Measurements from ENCODE around the gene NMD3.
"Not testable (repeated sequence)": the region's sequence is repeated elsewhere in the genome, so short reads cannot be mapped to it uniquely, and the experiment has no call there.

Gene NMD3

GRCh38 chr3:161220850-161221753, at the start of gene NMD3:
Gene NMD3, plus strand, starts transcription at chr3:161221311. Its CDS starts 703 bp downstream, at chr3:161222014.
- peak; percentile 87 for DNase-seq (ENCODE audit: low read depth, low spot score)

- no peak for DNase-seq (ENCODE audit: low read depth, low spot score)
Measured at GRCh38 chr3:161171639-161172552, 49.2 kb upstream of the NMD3 start.

- DNase-seq (ENCODE audit: low read depth, low spot score) = no peak
Measured at GRCh38 chr3:161175506-161175905, 45.6 kb upstream of the NMD3 start.

GRCh38 chr3:161177991-161178390, 43.1 kb upstream of the NMD3 start:
- DNase-seq (ENCODE audit: low read depth, low spot score) = no peak

- DNase-seq (ENCODE audit: low read depth, low spot score) = not testable (repeated sequence)
Measured at GRCh38 chr3:161181371-161181770, 39.7 kb upstream of the NMD3 start.

GRCh38 chr3:161187046-161187445, 34.1 kb upstream of the NMD3 start:
- no peak for DNase-seq (ENCODE audit: low read depth, low spot score)

- DNase-seq (ENCODE audit: low read depth, low spot score) = no peak
Measured at GRCh38 chr3:161197855-161198850, 23.0 kb upstream of the NMD3 start.

- DNase-seq (ENCODE audit: low read depth, low spot score) = no peak
Measured at GRCh38 chr3:161199926-161200325, 21.2 kb upstream of the NMD3 start.

GRCh38 chr3:161203485-161204098, 17.5 kb upstream of the NMD3 start:
- no peak for DNase-seq (ENCODE audit: low read depth, low spot score)

GRCh38 chr3:161208931-161209330, 12.2 kb upstream of the NMD3 start:
- DNase-seq (ENCODE audit: low read depth, low spot score) = no peak

GRCh38 chr3:161212171-161212771, 8.8 kb upstream of the NMD3 start:
- DNase-seq (ENCODE audit: low read depth, low spot score) = no peak

GRCh38 chr3:161212906-161213305, 8.2 kb upstream of the NMD3 start:
- DNase-seq (ENCODE audit: low read depth, low spot score) = no peak

- no peak for DNase-seq (ENCODE audit: low read depth, low spot score)
Measured at GRCh38 chr3:161213644-161214043, 7.5 kb upstream of the NMD3 start.

- no peak for DNase-seq (ENCODE audit: low read depth, low spot score)
Measured at GRCh38 chr3:161215185-161215584, 5.9 kb upstream of the NMD3 start.

- no peak for DNase-seq (ENCODE audit: low read depth, low spot score)
Measured at GRCh38 chr3:161217496-161217895, 3.6 kb upstream of the NMD3 start.

- DNase-seq (ENCODE audit: low read depth, low spot score) = no peak
Measured at GRCh38 chr3:161219495-161219894, 1.6 kb upstream of the NMD3 start.

GRCh38 chr3:161221806-161222600, 892 bp downstream of the NMD3 start:
- DNase-seq (ENCODE audit: low read depth, low spot score) = no peak

- no peak for DNase-seq (ENCODE audit: low read depth, low spot score)
Measured at GRCh38 chr3:161222662-161223061, 1.6 kb downstream of the NMD3 start.

GRCh38 chr3:161224786-161225185, 3.7 kb downstream of the NMD3 start:
- DNase-seq (ENCODE audit: low read depth, low spot score) = no peak

Data from activated naive CD8-positive, alpha-beta T cell treated with anti-CD3 and anti-CD28 coated beads, Interleukin-2, amount 50 U/mL, for 16 hours (primary cell).